ENCODE results near the gene PSTPIP1.
A peak's percentile ranks its signal among the peaks of the same experiment; 100 is the strongest.

Gene PSTPIP1

GRCh38 chr15:77070495-77071304 is 75.8 kb downstream of the PSTPIP1 start, which contains the start of gene TSPAN3:
TSS of gene TSPAN3 (minus strand) at chr15:77071109. CDS start at chr15:77070954, 155 bp downstream.
- DNase-seq (ENCODE audit: low read depth): peak; percentile 80

GRCh38 chr15:77071305-77072223 is 76.6 kb downstream of the PSTPIP1 start:
- no peak for DNase-seq (ENCODE audit: low read depth)

GRCh38 chr15:77074350-77074749 is 79.4 kb downstream of the PSTPIP1 start:
- no peak for DNase-seq (ENCODE audit: low read depth)

GRCh38 chr15:77075528-77075927 is 80.6 kb downstream of the PSTPIP1 start:
- DNase-seq (ENCODE audit: low read depth): no peak

GRCh38 chr15:77076323-77076915 is 81.5 kb downstream of the PSTPIP1 start:
- DNase-seq (ENCODE audit: low read depth): no peak

- DNase-seq (ENCODE audit: low read depth): no peak
Observed at GRCh38 chr15:77081971-77082370, 87.0 kb downstream of the PSTPIP1 start.

- DNase-seq (ENCODE audit: low read depth): peak; percentile 20
Observed at GRCh38 chr15:77083381-77084160, 88.6 kb downstream of the PSTPIP1 start.

GRCh38 chr15:77084436-77084835 is 89.5 kb downstream of the PSTPIP1 start:
- DNase-seq (ENCODE audit: low read depth): no peak

- no peak for DNase-seq (ENCODE audit: low read depth)
Observed at GRCh38 chr15:77085297-77085696, 90.4 kb downstream of the PSTPIP1 start.
